Kidney epithelial cell (primary cell): ENCODE measurements around the gene SYT13. TPM values are rescaled to one million over a fixed set of nuclear protein-coding genes. Genes with fewer than 3 reads are reported as not detected.

ENCODE experiments used
- DNase-seq: peaks from one replicate; pipeline ENCODE4 v3.0.0-alpha.2; 2010; ENCODE audit warnings: low read depth
- H3K27me3 ChIP-seq: 2 replicates; pipeline ENCODE4 v1.6.0; 2011; ENCODE audit warnings: low read length; ENCODE audit not compliant: control insufficient read depth, insufficient read depth
- H3K36me3 ChIP-seq: 2 replicates; pipeline ENCODE4 v1.5.1; 2011; ENCODE audit warnings: low read length; ENCODE audit not compliant: control insufficient read depth, insufficient read depth
- H3K4me3 ChIP-seq: 2 replicates; pipeline ENCODE4 v1.5.1; 2011; ENCODE audit warnings: low read depth, mild to moderate bottlenecking, control low read depth, low read length
- total RNA-seq: library from RNA; depleted of rRNA; stranded (reverse); fragments of >200 nt; gene quantifications from 2 replicates; pipeline ENCODE4 v1.2.3, GENCODE V29; 2015
- TF ChIP-seq, protein P1 (sequence below): IDR thresholded peaks from 2 replicates; pipeline ENCODE4 v1.5.1; 2011; ENCODE audit warnings: mild to moderate bottlenecking, moderate library complexity, low read length, control low read depth, inconsistent platforms; ENCODE audit not compliant: insufficient read depth, poor library complexity, severe bottlenecking

Gene SYT13
- total RNA-seq, 1 donor from 2014 or later = 10.1 TPM

DNA sequence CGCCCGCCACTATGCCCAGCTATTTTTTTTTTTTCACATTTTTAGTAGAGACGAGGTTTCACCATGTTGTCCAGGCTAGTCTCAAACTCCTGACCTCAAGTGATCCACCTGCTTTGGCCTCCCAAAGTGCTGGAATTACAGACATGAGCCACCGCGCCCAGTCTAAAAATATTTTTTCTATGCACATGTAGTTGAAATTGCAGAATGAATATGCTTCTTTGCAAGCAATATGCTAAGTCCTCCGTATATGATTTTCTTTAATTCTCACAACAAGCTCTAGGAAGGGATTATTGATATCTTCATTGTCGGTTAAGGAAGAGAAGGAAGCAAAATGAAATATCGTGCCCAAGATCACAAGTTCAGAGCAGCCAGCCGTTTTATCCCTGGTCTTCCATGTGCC, 30.1 kb upstream of the SYT13 start:
- Histone ChIP-seq H3K27me3 (peaks cover 3% of the 10 kb centered on the region), H3K4me3 (no peak overlapping the region), H3K36me3 (no peaks in the 10 kb centered on the region)
- TF ChIP-seq, protein P1, sequence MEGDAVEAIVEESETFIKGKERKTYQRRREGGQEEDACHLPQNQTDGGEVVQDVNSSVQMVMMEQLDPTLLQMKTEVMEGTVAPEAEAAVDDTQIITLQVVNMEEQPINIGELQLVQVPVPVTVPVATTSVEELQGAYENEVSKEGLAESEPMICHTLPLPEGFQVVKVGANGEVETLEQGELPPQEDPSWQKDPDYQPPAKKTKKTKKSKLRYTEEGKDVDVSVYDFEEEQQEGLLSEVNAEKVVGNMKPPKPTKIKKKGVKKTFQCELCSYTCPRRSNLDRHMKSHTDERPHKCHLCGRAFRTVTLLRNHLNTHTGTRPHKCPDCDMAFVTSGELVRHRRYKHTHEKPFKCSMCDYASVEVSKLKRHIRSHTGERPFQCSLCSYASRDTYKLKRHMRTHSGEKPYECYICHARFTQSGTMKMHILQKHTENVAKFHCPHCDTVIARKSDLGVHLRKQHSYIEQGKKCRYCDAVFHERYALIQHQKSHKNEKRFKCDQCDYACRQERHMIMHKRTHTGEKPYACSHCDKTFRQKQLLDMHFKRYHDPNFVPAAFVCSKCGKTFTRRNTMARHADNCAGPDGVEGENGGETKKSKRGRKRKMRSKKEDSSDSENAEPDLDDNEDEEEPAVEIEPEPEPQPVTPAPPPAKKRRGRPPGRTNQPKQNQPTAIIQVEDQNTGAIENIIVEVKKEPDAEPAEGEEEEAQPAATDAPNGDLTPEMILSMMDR = no peak
- DNase-seq = no peak

DNA sequence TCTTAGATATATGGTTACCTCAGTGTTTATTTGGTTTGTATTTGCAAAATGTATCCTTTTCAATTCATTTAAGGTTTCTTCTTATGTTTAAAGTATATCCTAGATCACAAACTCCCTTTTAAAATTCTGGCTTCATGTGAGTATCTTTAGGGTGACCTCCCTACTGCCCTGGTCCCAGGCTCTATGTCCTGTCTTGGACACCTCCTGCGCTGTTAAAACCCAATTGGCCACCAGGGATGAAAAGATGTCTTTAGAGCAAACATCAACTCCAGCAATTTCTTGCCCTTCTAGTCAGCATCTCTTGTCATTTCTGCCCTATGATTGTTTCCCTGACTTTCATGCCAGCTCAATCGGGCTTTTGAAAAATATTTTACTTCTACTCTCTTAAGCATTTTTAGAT, 28.8 kb upstream of the SYT13 start:
- DNase-seq = no peak
- Histone ChIP-seq H3K27me3 (peaks cover 3% of the 10 kb centered on the region), H3K4me3 (no peak overlapping the region), H3K36me3 (no peaks in the 10 kb centered on the region)
- TF ChIP-seq, protein P1 = no peak

DNA sequence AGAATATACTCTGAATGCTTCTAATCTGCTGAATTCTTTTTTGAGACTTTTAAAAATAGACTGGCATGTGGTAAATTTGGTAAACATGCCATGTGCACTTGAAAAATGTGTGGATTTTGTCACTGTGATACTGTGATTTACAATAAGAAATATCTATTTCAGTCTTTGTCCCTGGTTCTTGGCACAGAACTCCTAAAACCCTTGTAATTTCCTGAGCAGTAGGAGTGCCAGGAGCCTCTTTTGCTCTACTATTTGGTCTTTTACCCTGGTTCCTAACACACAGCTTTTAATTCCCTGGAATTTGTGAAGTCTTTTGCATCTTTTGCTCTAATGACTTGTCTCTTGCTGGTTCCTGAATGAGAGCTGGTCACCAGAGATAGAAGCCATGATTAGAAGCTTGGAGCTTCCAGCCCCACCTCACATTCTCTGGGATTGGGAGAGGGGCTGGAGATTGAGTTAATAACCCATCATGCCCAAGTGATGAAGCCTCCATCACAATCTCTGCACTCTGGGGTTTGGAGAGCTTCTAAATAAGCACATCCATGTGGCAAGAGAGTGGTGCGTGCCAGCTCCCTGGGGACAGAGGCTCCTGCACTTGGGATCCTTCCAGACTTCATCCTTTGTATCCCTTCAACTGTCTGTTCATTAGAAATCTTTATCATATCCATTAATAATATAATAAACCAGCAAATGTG, 27.2 kb upstream of the SYT13 start:
- no peak for DNase-seq
- peaks cover 3% of the 10 kb centered on the region for H3K27me3 ChIP-seq
- TF ChIP-seq, protein P1 = no peak
- H3K36me3 ChIP-seq = no peaks in the 10 kb centered on the region
- H3K4me3 ChIP-seq = no peak overlapping the region

DNA sequence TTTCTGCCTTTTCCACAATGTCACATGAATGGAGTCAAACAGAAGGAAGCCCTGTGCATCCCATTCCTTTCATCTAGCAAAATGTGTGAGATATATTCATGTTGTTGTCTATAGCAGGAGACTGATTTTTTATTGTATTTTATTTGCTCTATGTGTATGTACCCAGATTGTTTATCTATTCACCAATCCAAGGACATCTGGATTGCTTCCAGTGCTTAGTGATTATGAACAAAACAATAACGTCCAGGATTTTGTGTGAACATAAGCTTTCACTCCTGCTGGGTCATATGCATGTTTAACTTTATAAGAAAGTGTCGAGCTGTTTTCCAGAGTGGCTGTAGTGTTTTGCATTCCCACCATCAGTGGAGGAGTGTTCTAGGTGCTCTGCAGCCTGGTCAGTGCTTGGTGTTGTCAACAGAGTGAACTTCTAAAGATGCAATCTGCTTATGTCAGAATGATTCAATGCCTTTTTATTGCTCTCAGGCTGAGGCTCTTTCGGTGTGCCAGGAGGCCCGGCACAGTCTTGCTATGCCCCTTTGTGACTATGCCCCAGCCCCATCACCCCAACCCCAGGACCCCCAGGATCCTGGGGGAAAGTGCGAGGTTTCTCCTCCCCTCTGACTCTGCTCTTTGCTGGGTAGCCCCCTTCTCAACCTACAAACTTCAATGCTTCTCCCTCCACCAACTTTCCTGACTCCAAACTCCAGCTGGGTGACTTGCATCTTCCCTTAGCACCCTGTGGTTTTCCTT, 19.9 kb upstream of the SYT13 start:
- Histone ChIP-seq H3K27me3 (no peaks in the 10 kb centered on the region), H3K36me3 (no peaks in the 10 kb centered on the region), H3K4me3 (no peak overlapping the region)
- TF ChIP-seq, protein P1 = no peak
- no peak for DNase-seq

DNA sequence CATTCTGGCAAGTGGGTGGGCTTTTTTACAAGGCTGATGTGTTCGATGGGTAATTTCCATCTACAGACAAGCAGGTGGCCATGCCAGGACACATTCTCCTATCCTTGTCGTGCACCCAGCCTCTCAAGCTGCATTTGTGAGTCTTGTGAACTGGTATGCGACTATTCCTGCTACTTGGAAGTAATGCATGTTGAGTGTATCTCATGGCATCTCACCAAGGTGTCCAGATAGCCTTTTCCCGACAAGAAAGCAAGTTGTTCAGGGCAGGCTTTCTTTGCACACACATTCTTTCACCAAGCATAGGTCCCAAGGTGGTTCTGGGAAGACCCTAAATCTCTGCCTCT, 18.8 kb upstream of the SYT13 start:
- TF ChIP-seq, protein P1 = no peak
- Histone ChIP-seq H3K27me3 (no peaks in the 10 kb centered on the region), H3K4me3 (no peak overlapping the region), H3K36me3 (no peaks in the 10 kb centered on the region)
- DNase-seq = no peak
